Mammary epithelial cell (primary cell): ENCODE data around the gene UFC1.

Experiments
- CTCF ChIP-seq, 2 donors: IDR thresholded peaks in 1 of 2; conservative IDR thresholded peaks in 1 of 2; 2 replicates each; pipeline ENCODE4 v1.5.1; 2011 to 2012; ENCODE audit warnings: inconsistent platforms in 2 of 2, low read length in 2 of 2, mild to moderate bottlenecking in 2 of 2, control low read depth in 1 of 2, low read depth in 1 of 2; ENCODE audit not compliant: insufficient read depth in 1 of 2; ENCODE audit errors: extremely low read depth in 1 of 2
- EZH2 ChIP-seq: IDR thresholded peaks from 2 replicates; pipeline ENCODE4 v1.6.1; 2012; ENCODE audit warnings: low read length, inconsistent platforms, borderline replicate concordance

GRCh38 chr1:161140755-161141400, 12.9 kb upstream of the UFC1 start:
- TF ChIP-seq CTCF (conservative IDR thresholded peaks at IDR 0.05 in 1 of 2, IDR thresholded peaks at IDR 0.05 in 1 of 2; ENCODE audit: extremely low read depth in 1 of 2, insufficient read depth in 1 of 2, low read depth in 1 of 2, low read length in 2 of 2): no peak
- TF ChIP-seq EZH2: no peak
